Activated naive CD8-positive, alpha-beta T cell treated with anti-CD3 and anti-CD28 coated beads, Interleukin-2, amount 10 ng/mL, durations not matched to agents 7 days and 5 days (primary cell): Measurements from ENCODE around the gene ATIC. TPM values are rescaled to one million over a fixed set of nuclear protein-coding genes. Genes with fewer than 3 reads are reported as not detected.

Experiments used
- ATAC-seq: fragments of 150-1000 bp; cut with Tn5 transposase; one replicate; pipeline ENCODE4 v1.10.0; 2021; ENCODE audit warnings: low read depth, moderate library complexity
- POLR2A ChIA-PET: fragments of 350-600 bp; sonication (Branson Sonifier 250); formaldehyde crosslinking; loops from one replicate; lab custom pipeline; 2021; ENCODE audit warnings: antibody characterized with exemption; lab: Charles Lee
- DNase-seq: peaks from one replicate; pipeline ENCODE4 v3.0.0; 2021
- H3K27ac Mint-ChIP-seq: one replicate; pipeline ENCODE4 v1.8.0; 2022; ENCODE audit warnings: mild to moderate bottlenecking, mixed read lengths
- H3K27me3 Mint-ChIP-seq: one replicate; pipeline ENCODE4 v1.8.0; 2022; ENCODE audit warnings: mild to moderate bottlenecking, moderate library complexity, mixed read lengths
- H3K36me3 Mint-ChIP-seq: one replicate; pipeline ENCODE4 v1.8.0; 2021; ENCODE audit warnings: mild to moderate bottlenecking, mixed read lengths
- H3K4me1 Mint-ChIP-seq: one replicate; pipeline ENCODE4 v1.8.0; 2021; ENCODE audit warnings: mixed read lengths
- H3K4me3 Mint-ChIP-seq: one replicate; pipeline ENCODE4 v1.8.0; 2022; ENCODE audit warnings: mild to moderate bottlenecking, moderate library complexity, mixed read lengths
- H3K9me3 Mint-ChIP-seq: one replicate; pipeline ENCODE4 v1.8.0; 2021; ENCODE audit warnings: mixed read lengths
- total RNA-seq, 2 experiments: library from RNA; stranded (reverse); gene quantifications; one replicate each; pipeline ENCODE4 v1.2.3, GENCODE V29; 2021

The ATIC gene
- total RNA-seq, 2 experiments from 2014 or later: 117 to 120 TPM

DNA sequence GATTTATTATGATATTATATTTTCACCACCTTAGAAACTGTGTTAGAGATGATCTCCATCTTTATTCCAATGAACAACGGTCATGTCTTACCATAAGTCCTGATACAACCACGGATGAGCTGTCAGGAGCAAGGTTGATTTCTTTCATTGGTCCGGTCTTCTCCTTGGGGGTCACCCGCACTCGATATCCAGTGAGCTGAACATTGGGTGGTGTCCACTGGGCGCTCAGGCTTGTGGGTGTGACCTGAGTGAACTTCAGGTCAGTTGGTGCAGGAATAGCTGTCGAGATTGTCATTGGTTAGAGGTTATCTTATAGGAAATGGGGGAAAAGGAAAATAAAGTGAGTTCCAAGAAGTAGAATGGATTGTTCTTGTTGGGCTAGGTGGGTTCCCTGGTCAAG is 67.2 kb downstream of the ATIC start:
- POLR2A ChIA-PET: no interaction called here
- no peak overlapping the region for H3K27ac Mint-ChIP-seq
- ATAC-seq (no peak), DNase-seq (no peak)
- peaks cover 12% of the 10 kb centered on the region for H3K36me3 Mint-ChIP-seq
- H3K27me3 Mint-ChIP-seq: no peaks in the 10 kb centered on the region
- peaks cover 6% of the 10 kb centered on the region for H3K9me3 Mint-ChIP-seq
- H3K4me1 Mint-ChIP-seq: no peaks in the 10 kb centered on the region
- H3K4me3 Mint-ChIP-seq: no peak overlapping the region

DNA sequence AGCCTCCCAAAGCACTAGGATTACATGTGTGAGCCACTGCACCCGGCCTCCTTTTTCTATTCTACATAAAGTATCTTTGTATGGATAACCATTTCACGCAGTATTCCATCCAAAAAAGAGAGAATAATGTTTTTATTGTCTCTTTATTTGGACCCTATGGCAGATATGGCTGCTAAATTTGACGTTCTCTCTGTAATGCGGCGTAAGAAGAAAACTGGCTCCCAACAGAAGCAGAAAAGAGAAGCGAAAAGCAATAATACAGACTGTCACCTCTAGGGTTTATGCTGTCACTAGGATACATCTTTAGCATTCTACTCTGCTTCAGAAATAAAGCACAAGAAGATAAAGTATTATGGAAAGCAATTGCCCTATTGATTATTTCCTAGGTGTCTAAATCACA is 68.1 kb downstream of the ATIC start:
- ATAC-seq (no peak), DNase-seq (no peak)
- Mint-ChIP-seq H3K4me3 (no peak overlapping the region), H3K4me1 (no peaks in the 10 kb centered on the region), H3K36me3 (peaks cover 4% of the 10 kb centered on the region), H3K27me3 (no peaks in the 10 kb centered on the region), H3K9me3 (no peaks in the 10 kb centered on the region), H3K27ac (no peak overlapping the region)
- POLR2A ChIA-PET: no interaction called here

DNA sequence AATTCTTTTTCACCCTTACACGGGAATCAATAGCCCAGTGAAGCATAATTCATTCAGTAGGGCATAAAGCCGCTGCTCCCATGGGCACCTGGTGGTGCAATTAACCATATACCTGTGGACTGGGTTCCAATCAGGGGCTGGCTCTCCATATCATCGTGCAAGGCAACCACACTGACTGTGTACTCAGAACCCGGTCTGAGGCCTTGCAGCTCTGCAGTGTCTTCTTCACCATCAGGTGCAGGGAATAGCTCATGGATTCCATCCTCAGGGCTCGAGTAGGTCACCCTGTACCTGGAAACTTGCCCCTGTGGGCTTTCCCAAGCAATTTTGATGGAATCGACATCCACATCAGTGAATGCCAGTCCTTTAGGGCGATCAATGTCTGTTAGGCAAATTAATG is 68.8 kb downstream of the ATIC start:
- no peaks in the 10 kb centered on the region for H3K27me3 Mint-ChIP-seq

DNA sequence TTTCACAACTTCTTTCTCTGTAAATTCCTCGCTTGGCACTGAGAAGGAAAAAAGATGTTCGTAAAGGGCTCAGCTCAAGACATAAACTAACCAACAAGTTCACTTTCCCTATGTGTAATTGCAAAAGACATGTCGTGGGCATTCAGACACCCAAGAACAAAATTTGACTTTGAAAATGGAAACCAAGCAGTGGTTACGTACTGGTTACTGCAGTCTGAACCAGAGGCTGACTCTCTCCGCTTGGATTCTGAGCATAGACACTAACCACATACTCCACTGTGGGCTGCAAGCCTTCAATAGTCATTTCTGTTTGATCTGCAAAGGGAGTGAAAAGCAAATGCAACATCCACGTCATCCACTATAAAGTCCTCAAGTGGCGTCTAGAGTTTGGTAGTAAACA is 70.2 kb downstream of the ATIC start:
- POLR2A ChIA-PET: no interaction called here
- H3K36me3 Mint-ChIP-seq: peaks cover 1% of the 10 kb centered on the region
- H3K4me3 Mint-ChIP-seq: no peak overlapping the region
- DNase-seq (no peak), ATAC-seq (no peak)
- no peak overlapping the region for H3K27ac Mint-ChIP-seq
- no peaks in the 10 kb centered on the region for H3K4me1 Mint-ChIP-seq
- H3K27me3 Mint-ChIP-seq: no peaks in the 10 kb centered on the region
- no peaks in the 10 kb centered on the region for H3K9me3 Mint-ChIP-seq

More for the DNA sequence above, 68.8 kb downstream of the ATIC start:
- POLR2A ChIA-PET: no interaction called here
- Mint-ChIP-seq H3K36me3 (peaks cover 4% of the 10 kb centered on the region), H3K9me3 (no peaks in the 10 kb centered on the region), H3K4me1 (no peaks in the 10 kb centered on the region), H3K4me3 (no peak overlapping the region), H3K27ac (no peak overlapping the region)
- ATAC-seq (no peak), DNase-seq (no peak)

- no peak for DNase-seq
- Mint-ChIP-seq H3K36me3 (no peaks in the 10 kb centered on the region), H3K27me3 (no peaks in the 10 kb centered on the region), H3K27ac (no peak overlapping the region), H3K9me3 (no peaks in the 10 kb centered on the region), H3K4me3 (no peak overlapping the region), H3K4me1 (no peaks in the 10 kb centered on the region)
- POLR2A ChIA-PET: no interaction called here
- ATAC-seq: no peak
Measured at GRCh38 chr2:215382480-215382879, 70.6 kb downstream of the ATIC start.

GRCh38 chr2:215383652-215384279 is 71.9 kb downstream of the ATIC start:
- POLR2A ChIA-PET: no interaction called here
- H3K36me3 Mint-ChIP-seq: no peaks in the 10 kb centered on the region
- no peak overlapping the region for H3K4me3 Mint-ChIP-seq

GRCh38 chr2:215384710-215385109 is 72.9 kb downstream of the ATIC start:
- no peak for ATAC-seq
- no peak overlapping the region for H3K4me3 Mint-ChIP-seq
- no peaks in the 10 kb centered on the region for H3K27me3 Mint-ChIP-seq
- H3K9me3 Mint-ChIP-seq: no peaks in the 10 kb centered on the region
- H3K27ac Mint-ChIP-seq: no peak overlapping the region
- H3K36me3 Mint-ChIP-seq: no peaks in the 10 kb centered on the region
- no peaks in the 10 kb centered on the region for H3K4me1 Mint-ChIP-seq
- POLR2A ChIA-PET: no interaction called here
- no peak for DNase-seq

More at GRCh38 chr2:215383652-215384279, 71.9 kb downstream of the ATIC start:
- Mint-ChIP-seq H3K27me3 (no peaks in the 10 kb centered on the region), H3K4me1 (no peaks in the 10 kb centered on the region), H3K9me3 (no peaks in the 10 kb centered on the region), H3K27ac (no peak overlapping the region)
- no peak for DNase-seq
- no peak for ATAC-seq

DNA sequence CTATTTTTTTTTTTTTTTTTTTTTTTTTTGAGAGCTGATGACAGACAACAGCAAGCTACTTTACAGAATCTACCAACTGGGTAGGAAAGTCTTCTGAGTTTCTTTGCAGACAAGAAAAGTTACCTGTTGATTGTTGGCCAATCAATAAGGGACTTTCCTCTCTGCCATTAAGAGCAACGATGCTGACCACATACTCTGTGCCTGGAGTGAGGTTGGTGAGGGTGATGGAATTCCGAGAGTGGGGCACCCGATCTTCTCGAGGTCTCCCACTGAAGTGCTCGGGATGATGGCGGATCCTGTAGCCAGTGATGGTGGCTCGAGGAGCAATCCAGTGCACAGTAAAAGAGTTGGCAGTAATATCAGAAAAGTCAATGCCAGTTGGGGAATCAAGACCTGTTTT is 74.7 kb downstream of the ATIC start:
- POLR2A ChIA-PET: no interaction called here
- peaks cover 4% of the 10 kb centered on the region for H3K27me3 Mint-ChIP-seq
- DNase-seq: no peak

DNA sequence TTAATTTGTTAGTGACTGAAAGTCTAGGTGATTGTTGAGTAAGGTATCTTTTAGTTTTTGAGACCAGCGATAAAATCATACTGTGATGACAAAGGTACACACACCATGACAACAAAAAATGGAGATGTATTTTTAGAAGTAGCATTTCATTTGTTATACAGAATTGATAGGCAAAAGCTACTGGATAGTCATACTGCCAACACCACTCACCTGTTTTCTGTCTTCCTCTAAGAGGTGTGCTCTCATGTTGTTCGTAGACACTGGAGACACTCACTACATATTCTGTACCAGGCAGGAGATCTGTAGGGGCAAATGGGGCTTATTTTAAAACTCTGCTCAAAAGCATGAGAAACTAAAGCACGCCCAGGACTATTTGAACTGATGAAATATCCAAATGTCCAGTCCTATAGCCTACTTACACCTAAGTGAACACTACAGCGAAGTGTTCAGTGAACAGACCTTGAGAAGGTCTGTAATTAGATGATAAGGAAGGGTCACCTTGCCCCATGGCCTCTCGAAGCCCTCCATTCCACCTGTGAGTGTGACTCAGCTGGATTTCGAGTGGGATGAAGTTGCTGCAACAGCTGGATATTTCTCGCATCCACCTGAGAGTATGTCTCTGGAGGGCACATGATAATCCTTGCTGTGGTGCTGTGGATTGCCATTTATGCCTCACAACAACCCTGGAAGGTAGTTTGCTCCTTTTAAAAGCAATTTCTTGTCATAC is 76.3 kb downstream of the ATIC start:
- Mint-ChIP-seq H3K27ac (no peak overlapping the region), H3K9me3 (no peaks in the 10 kb centered on the region), H3K4me3 (no peak overlapping the region), H3K36me3 (no peaks in the 10 kb centered on the region), H3K4me1 (no peaks in the 10 kb centered on the region), H3K27me3 (peaks cover 4% of the 10 kb centered on the region)
- POLR2A ChIA-PET: no interaction called here
- no peak for DNase-seq
- no peak for ATAC-seq

More for the DNA sequence above, 74.7 kb downstream of the ATIC start:
- Mint-ChIP-seq H3K4me1 (no peaks in the 10 kb centered on the region), H3K4me3 (no peak overlapping the region), H3K9me3 (no peaks in the 10 kb centered on the region), H3K27ac (no peak overlapping the region), H3K36me3 (no peaks in the 10 kb centered on the region)
- no peak for ATAC-seq

DNA sequence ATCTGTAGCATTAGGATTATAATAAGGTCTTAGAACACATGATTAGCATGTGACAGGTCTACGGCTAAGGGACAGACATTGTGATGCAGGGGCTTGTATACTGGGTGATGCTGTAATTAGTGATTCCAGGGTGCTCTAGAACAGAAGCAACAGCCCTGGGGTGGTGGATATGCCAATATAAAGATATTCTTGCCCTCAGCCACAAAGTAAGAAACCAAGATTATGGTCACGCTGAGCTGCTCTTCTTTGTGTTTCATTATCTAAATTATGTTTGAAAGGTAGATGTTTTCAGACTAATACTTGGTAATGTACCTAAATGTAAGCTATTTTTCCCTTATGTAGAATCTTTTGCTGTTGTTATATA is 78.7 kb downstream of the ATIC start:
- DNase-seq (no peak), ATAC-seq (no peak)
- Mint-ChIP-seq H3K4me3 (no peak overlapping the region), H3K4me1 (no peaks in the 10 kb centered on the region), H3K27ac (no peak overlapping the region), H3K36me3 (no peaks in the 10 kb centered on the region), H3K27me3 (peaks cover 8% of the 10 kb centered on the region), H3K9me3 (no peaks in the 10 kb centered on the region)
- POLR2A ChIA-PET: no interaction called here

DNA sequence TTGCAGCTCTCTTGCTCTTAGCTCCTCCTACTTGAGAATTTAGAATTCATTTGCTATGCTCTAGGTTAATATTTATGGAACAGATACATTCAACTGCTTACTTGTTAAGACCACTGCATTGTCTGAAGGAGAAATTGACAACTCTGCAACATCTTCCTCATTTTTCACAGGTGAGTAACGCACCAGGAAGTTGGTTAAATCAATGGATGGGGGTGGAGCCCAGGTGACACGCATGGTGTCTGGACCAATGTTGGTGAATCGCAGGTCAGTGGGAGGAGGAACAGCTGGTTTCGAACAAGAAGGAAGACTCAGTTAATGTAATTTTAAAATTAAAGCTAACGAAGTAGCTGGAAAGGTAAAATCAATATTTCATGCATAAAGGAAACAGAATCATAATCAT is 79.7 kb downstream of the ATIC start:
- H3K4me1 Mint-ChIP-seq: no peaks in the 10 kb centered on the region
- POLR2A ChIA-PET: no interaction called here
- no peak for DNase-seq
- H3K4me3 Mint-ChIP-seq: no peak overlapping the region
- ATAC-seq: no peak
- no peaks in the 10 kb centered on the region for H3K36me3 Mint-ChIP-seq
- no peak overlapping the region for H3K27ac Mint-ChIP-seq
- peaks cover 12% of the 10 kb centered on the region for H3K27me3 Mint-ChIP-seq
- H3K9me3 Mint-ChIP-seq: no peaks in the 10 kb centered on the region

GRCh38 chr2:215392164-215392563 is 80.3 kb downstream of the ATIC start:
- no peak overlapping the region for H3K4me3 Mint-ChIP-seq
- DNase-seq (no peak), ATAC-seq (no peak)
- peaks cover 14% of the 10 kb centered on the region for H3K27me3 Mint-ChIP-seq
- H3K27ac Mint-ChIP-seq: no peak overlapping the region
- H3K9me3 Mint-ChIP-seq: no peaks in the 10 kb centered on the region
- no peaks in the 10 kb centered on the region for H3K36me3 Mint-ChIP-seq
- H3K4me1 Mint-ChIP-seq: no peaks in the 10 kb centered on the region
- POLR2A ChIA-PET: no interaction called here

DNA sequence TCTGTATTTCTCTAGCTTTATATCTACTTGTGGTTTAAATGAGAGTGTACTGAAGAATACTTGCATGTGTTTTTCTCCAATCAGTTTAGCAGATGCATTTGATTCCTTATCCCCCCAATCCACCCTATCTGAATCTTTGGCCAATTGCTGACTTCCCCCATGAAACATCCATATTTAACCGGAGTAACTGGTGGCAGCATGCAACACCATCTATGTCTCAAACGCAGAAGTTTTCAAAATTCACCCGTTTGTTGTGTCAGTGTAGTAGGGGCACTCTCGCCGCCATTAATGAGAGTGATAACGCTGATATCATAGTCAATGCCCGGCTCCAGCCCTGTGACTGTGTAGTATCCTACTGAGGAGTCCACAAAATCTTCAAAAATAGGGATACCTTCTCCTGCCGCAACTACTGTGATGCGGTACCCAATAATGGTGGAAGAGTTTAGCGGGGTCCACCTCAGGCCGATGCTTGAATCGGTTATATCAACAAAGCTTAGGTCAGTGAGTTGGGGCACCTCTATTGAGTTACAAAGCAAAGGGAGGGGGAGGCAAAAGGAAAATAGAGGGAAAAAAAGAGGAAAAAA is 80.9 kb downstream of the ATIC start:
- DNase-seq: no peak
- H3K4me1 Mint-ChIP-seq: no peaks in the 10 kb centered on the region
- no peak overlapping the region for H3K4me3 Mint-ChIP-seq
- POLR2A ChIA-PET: no interaction called here
- H3K36me3 Mint-ChIP-seq: no peaks in the 10 kb centered on the region
- no peak overlapping the region for H3K27ac Mint-ChIP-seq
- H3K27me3 Mint-ChIP-seq: peaks cover 14% of the 10 kb centered on the region
- ATAC-seq: no peak
- no peaks in the 10 kb centered on the region for H3K9me3 Mint-ChIP-seq
